A673 (cell line): Measurements from ENCODE around the gene RPL31. TPM values are rescaled to one million over a fixed set of nuclear protein-coding genes. Genes with fewer than 3 reads are reported as not detected.
A peak's percentile ranks its signal among the peaks of the same experiment; 100 is the strongest.

Source experiments
- Bru-seq: library from RNA; stranded (reverse); fragments of 400-500 nt; gene quantifications from one replicate; lab custom pipeline; 2021; lab: Mats Ljungman, UMichigan
- BruChase-seq, 2 experiments: library from RNA; stranded (reverse); fragments of 400-500 nt; gene quantifications; one replicate each; lab custom pipeline; 2021; lab: Mats Ljungman, UMichigan
- BruUV-seq: library from RNA; stranded (reverse); fragments of 400-500 nt; replicated peaks from 2 replicates; lab custom pipeline; 2021; lab: Mats Ljungman, UMichigan
- CTCF ChIA-PET: fragments of 300-600 bp; sonication (Branson Sonifier 250); formaldehyde crosslinking; loops from one replicate; lab custom pipeline; 2022; ENCODE audit warnings: antibody characterized with exemption; lab: Charles Lee
- POLR2A ChIA-PET: fragments of 300-600 bp; sonication (Branson Sonifier 250); formaldehyde crosslinking; loops from one replicate; lab custom pipeline; 2022; ENCODE audit warnings: antibody characterized with exemption; ENCODE audit not compliant: low non-redundant PET; lab: Charles Lee
- DNase-seq: peaks from one replicate; pipeline ENCODE4 v3.0.0-alpha.2; 2015; ENCODE audit warnings: low spot score
- H3K27ac ChIP-seq: fragments of 200-600 bp; sonication (generic); 2 replicates; pipeline ENCODE4 v1.5.1; 2016; ENCODE audit warnings: mixed run types, low read depth, mild to moderate bottlenecking, mixed read lengths, antibody characterized with exemption, low read length; ENCODE audit not compliant: poor library complexity, severe bottlenecking
- H3K27me3 ChIP-seq: fragments of 200-600 bp; sonication (generic); replicated peaks from 2 replicates; pipeline ENCODE4 v1.6.1; 2017; ENCODE audit warnings: mixed run types, low read depth, mild to moderate bottlenecking, mixed read lengths, antibody characterized with exemption, low read length; ENCODE audit not compliant: insufficient read depth, poor library complexity
- H3K36me3 ChIP-seq: fragments of 200-600 bp; sonication (generic); 2 replicates; pipeline ENCODE4 v1.6.1; 2016; ENCODE audit warnings: mixed run types, mild to moderate bottlenecking, mixed read lengths, antibody characterized with exemption, low read length; ENCODE audit not compliant: insufficient read depth, poor library complexity, severe bottlenecking
- H3K4me1 ChIP-seq: fragments of 200-600 bp; sonication (generic); 2 replicates; pipeline ENCODE4 v1.6.1; 2017; ENCODE audit warnings: mixed run types, mild to moderate bottlenecking, mixed read lengths, antibody characterized with exemption, low read length; ENCODE audit not compliant: insufficient read depth, poor library complexity, severe bottlenecking
- H3K4me3 ChIP-seq: fragments of 200-600 bp; sonication (generic); 2 replicates; pipeline ENCODE4 v1.5.1; 2016; ENCODE audit warnings: low read depth, mixed run types, mild to moderate bottlenecking, mixed read lengths, low read length; ENCODE audit not compliant: poor library complexity, severe bottlenecking
- H3K9me3 ChIP-seq: fragments of 200-600 bp; sonication (generic); 2 replicates; pipeline ENCODE4 v1.6.1; 2016; ENCODE audit warnings: mixed run types, low read depth, mild to moderate bottlenecking, mixed read lengths, antibody characterized with exemption, low read length; ENCODE audit not compliant: poor library complexity, severe bottlenecking
- EZH2 ChIP-seq: fragments of 200-600 bp; sonication (generic); IDR thresholded peaks from 2 replicates; pipeline ENCODE4 v1.6.1; 2017; ENCODE audit warnings: borderline replicate concordance, low read depth, mild to moderate bottlenecking, mixed read lengths, antibody characterized with exemption, low read length; ENCODE audit not compliant: poor library complexity, severe bottlenecking
- intact Hi-C: fragments of 100-400 bp; cut with micrococcal nuclease; formaldehyde crosslinking; loops from one replicate; pipeline ENCODE4 v1.10.0; 2022; ENCODE audit not compliant: unreplicated experiment
- long read RNA-seq: library from polyadenylated mRNA; stranded (forward); transcript quantifications from one replicate; pipeline ENCODE4 v2.0.0, GENCODE V29; 2022
- total RNA-seq: library from RNA; stranded (reverse); gene quantifications from 2 replicates; pipeline ENCODE4 v1.2.3, GENCODE V29; 2021
- TF ChIP-seq, protein P1 (sequence below): fragments of 300-800, 200-600 bp; sonication (generic); conservative IDR thresholded peaks from 2 replicates; pipeline ENCODE4 v1.5.1; 2017; ENCODE audit warnings: low read depth, mild to moderate bottlenecking, antibody characterized with exemption, low read length, moderate library complexity, mixed read lengths

RPL31 gene
- total RNA-seq: 1,187 and 1,196 TPM in 2 replicates
- percentile 98 among the genes with signal in this experiment for Bru-seq, nascent RNA
- percentile 97 among the genes with signal in this experiment for BruChase-seq, experiment 1, labeled RNA remaining after a 2-hour chase
- percentile 94 among the genes with signal in this experiment for BruChase-seq, experiment 2, labeled RNA remaining after a 6-hour chase
- long read RNA-seq, transcript RPL31-205 (4 exons, 716 nt): minor isoform, 13 of 268 reads
- long read RNA-seq, transcript RPL31-208 (4 exons, 825 nt): minor isoform, 37 of 268 reads
- long read RNA-seq, transcript RPL31-201 (5 exons, 1,865 nt): major isoform, 185 of 268 reads
- long read RNA-seq, partial matches to known transcripts: 24 of 268 reads
- long read RNA-seq, other reads (novel, unspliced or antisense): 7 of 268 reads

GRCh38 chr2:101001691-101002561, at the start of gene RPL31:
Gene RPL31, plus strand, starts transcription at chr2:101002289. Its CDS starts 413 bp downstream, at chr2:101002702.
- peaks cover 43% of the 10 kb centered on the region for H3K36me3 ChIP-seq
- H3K27me3 ChIP-seq: no peaks in the 10 kb centered on the region
- TF ChIP-seq, protein P1, sequence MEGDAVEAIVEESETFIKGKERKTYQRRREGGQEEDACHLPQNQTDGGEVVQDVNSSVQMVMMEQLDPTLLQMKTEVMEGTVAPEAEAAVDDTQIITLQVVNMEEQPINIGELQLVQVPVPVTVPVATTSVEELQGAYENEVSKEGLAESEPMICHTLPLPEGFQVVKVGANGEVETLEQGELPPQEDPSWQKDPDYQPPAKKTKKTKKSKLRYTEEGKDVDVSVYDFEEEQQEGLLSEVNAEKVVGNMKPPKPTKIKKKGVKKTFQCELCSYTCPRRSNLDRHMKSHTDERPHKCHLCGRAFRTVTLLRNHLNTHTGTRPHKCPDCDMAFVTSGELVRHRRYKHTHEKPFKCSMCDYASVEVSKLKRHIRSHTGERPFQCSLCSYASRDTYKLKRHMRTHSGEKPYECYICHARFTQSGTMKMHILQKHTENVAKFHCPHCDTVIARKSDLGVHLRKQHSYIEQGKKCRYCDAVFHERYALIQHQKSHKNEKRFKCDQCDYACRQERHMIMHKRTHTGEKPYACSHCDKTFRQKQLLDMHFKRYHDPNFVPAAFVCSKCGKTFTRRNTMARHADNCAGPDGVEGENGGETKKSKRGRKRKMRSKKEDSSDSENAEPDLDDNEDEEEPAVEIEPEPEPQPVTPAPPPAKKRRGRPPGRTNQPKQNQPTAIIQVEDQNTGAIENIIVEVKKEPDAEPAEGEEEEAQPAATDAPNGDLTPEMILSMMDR: no peak
- no peak for TF ChIP-seq EZH2
- no TSS peak for BruUV-seq
- CTCF ChIA-PET: interaction anchor here (0.6 kb wide), 1 partner anchor 422 kb away, joined by 7 read pairs; no protein-coding TSS in a partner anchor
- H3K4me1 ChIP-seq: peaks cover 15% of the 10 kb centered on the region
- intact Hi-C loops: no loop called here
- H3K9me3 ChIP-seq: no peaks in the 10 kb centered on the region
- peak within 1 kb of the TSS; percentile 99 for H3K4me3 ChIP-seq
- POLR2A ChIA-PET: interaction anchor here (0.5 to 1.0 kb wide), 3 partner anchors 12 to 439 kb away, joined by 3 to 4 read pairs (median 4); partner anchors contain the start of gene PDCL3
- H3K27ac ChIP-seq: peak within 1 kb of the TSS; percentile 96
- DNase-seq: peak; percentile 98

GRCh38 chr2:100952512-100952911, 49.6 kb upstream of the RPL31 start:
- intact Hi-C loops: no loop called here
- TF ChIP-seq, protein P1: no peak
- no peak for TF ChIP-seq EZH2
- ChIA-PET POLR2A (no interaction called here), CTCF (no interaction called here)
- Histone ChIP-seq H3K36me3 (no peaks in the 10 kb centered on the region), H3K9me3 (no peaks in the 10 kb centered on the region), H3K4me1 (peaks cover 7% of the 10 kb centered on the region), H3K4me3 (no peak overlapping the region), H3K27ac (no peak overlapping the region), H3K27me3 (no peaks in the 10 kb centered on the region)
- DNase-seq: no peak
- BruUV-seq: no TSS peak

DNA sequence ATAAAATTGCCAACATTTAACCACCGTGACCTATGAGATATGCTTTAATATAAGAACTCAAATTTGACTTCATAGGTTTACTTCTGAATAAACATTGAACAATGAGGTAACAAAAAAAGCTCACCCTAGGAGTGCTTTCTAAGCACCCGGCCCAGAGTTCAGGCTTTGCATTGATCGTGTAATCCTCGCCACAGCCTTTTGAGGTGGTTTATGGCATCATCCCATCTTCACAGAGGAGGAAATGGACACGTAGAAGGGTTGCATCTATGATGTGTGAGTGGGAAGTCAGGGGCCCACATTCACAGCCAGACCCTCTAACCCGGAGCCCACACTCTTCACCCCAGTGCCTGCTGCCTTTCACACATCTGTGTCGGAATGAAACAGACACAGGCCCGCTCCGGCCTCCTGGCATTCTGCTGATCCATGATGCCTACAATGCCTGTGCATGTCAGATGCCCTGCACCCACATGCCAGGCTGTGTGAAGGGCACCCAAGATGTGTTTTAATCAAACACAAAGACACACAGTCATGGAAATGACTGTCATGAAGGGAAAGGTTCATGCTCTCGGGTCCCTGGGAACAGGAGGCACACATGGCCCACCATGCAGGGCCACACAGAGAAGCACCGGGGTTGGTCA, 48.6 kb upstream of the RPL31 start:
- intact Hi-C loops: no loop called here
- no peak for TF ChIP-seq EZH2
- TF ChIP-seq, protein P1: no peak
- no peak overlapping the region for H3K27ac ChIP-seq
- BruUV-seq: no TSS peak
- no peaks in the 10 kb centered on the region for H3K9me3 ChIP-seq
- no peak overlapping the region for H3K4me3 ChIP-seq
- CTCF ChIA-PET: no interaction called here
- no peaks in the 10 kb centered on the region for H3K36me3 ChIP-seq
- H3K4me1 ChIP-seq: peaks cover 7% of the 10 kb centered on the region
- DNase-seq: no peak
- POLR2A ChIA-PET: no interaction called here
- no peaks in the 10 kb centered on the region for H3K27me3 ChIP-seq
